GM19397 (cell line): Measurements from ENCODE around the gene POSTN.

Experiments
- ATAC-seq: cut with Tn5 transposase; IDR thresholded peaks from one replicate; pipeline ENCODE4 v1.9.1; 2021; ENCODE audit warnings: mild to moderate bottlenecking, moderate library complexity; ENCODE audit not compliant: unreplicated experiment

POSTN gene

GRCh38 chr13:37598597-37598996 is at the start of gene POSTN:
TSS of gene POSTN (minus strand) at chr13:37598768. CDS start at chr13:37598726, 42 bp downstream.
- ATAC-seq: no peak

- ATAC-seq: no peak
These were observed 48.6 kb upstream of the POSTN start for GRCh38 chr13:37647031-37647650.

GRCh38 chr13:37646531-37646930 is 48.0 kb upstream of the POSTN start:
- no peak for ATAC-seq

- no peak for ATAC-seq
These were observed 46.7 kb upstream of the POSTN start for GRCh38 chr13:37645181-37645740.

- no peak for ATAC-seq
These were observed 42.8 kb upstream of the POSTN start for GRCh38 chr13:37641391-37641790.

GRCh38 chr13:37640499-37640898 is 41.9 kb upstream of the POSTN start:
- ATAC-seq: no peak

GRCh38 chr13:37636701-37637100 is 38.1 kb upstream of the POSTN start:
- no peak for ATAC-seq

- no peak for ATAC-seq
These were observed 33.7 kb upstream of the POSTN start for GRCh38 chr13:37632294-37632693.

- no peak for ATAC-seq
These were observed 28.9 kb upstream of the POSTN start for GRCh38 chr13:37627428-37627827.

GRCh38 chr13:37621811-37622361 is 23.3 kb upstream of the POSTN start:
- no peak for ATAC-seq

GRCh38 chr13:37618554-37618953 is 20.0 kb upstream of the POSTN start:
- ATAC-seq: no peak

GRCh38 chr13:37617173-37617572 is 18.6 kb upstream of the POSTN start:
- no peak for ATAC-seq

- ATAC-seq: no peak
These were observed 17.6 kb upstream of the POSTN start for GRCh38 chr13:37616131-37616530.

- ATAC-seq: no peak
These were observed 16.7 kb upstream of the POSTN start for GRCh38 chr13:37615276-37615675.

- no peak for ATAC-seq
These were observed 15.1 kb upstream of the POSTN start for GRCh38 chr13:37613638-37614037.

- no peak for ATAC-seq
These were observed 14.7 kb upstream of the POSTN start for GRCh38 chr13:37613236-37613635.

- ATAC-seq: no peak
These were observed 10.3 kb upstream of the POSTN start for GRCh38 chr13:37608750-37609339.

- ATAC-seq: no peak
These were observed 4.3 kb upstream of the POSTN start for GRCh38 chr13:37602733-37603381.

- no peak for ATAC-seq
These were observed 3.3 kb upstream of the POSTN start for GRCh38 chr13:37601648-37602440.

- ATAC-seq: no peak
These were observed 951 bp upstream of the POSTN start for GRCh38 chr13:37599519-37599918.

GRCh38 chr13:37597477-37598025 is 1.0 kb downstream of the POSTN start:
- no peak for ATAC-seq
